Epithelial cell of esophagus (primary cell): ENCODE data around the gene CLTCL1.

Experiments used
- DNase-seq: peaks from one replicate; pipeline ENCODE4 v3.0.0; 2010; ENCODE audit warnings: low read depth
- H3K4me3 ChIP-seq: 2 replicates; pipeline ENCODE4 v1.5.1; 2011; ENCODE audit warnings: mild to moderate bottlenecking, low read length, control low read depth
- CTCF ChIP-seq: IDR thresholded peaks from 2 replicates; pipeline ENCODE4 v1.5.1; 2011; ENCODE audit warnings: low read depth, mild to moderate bottlenecking, low read length, control low read depth, inconsistent platforms; ENCODE audit not compliant: insufficient read depth; ENCODE audit errors: missing control alignments

The CLTCL1 gene

DNA sequence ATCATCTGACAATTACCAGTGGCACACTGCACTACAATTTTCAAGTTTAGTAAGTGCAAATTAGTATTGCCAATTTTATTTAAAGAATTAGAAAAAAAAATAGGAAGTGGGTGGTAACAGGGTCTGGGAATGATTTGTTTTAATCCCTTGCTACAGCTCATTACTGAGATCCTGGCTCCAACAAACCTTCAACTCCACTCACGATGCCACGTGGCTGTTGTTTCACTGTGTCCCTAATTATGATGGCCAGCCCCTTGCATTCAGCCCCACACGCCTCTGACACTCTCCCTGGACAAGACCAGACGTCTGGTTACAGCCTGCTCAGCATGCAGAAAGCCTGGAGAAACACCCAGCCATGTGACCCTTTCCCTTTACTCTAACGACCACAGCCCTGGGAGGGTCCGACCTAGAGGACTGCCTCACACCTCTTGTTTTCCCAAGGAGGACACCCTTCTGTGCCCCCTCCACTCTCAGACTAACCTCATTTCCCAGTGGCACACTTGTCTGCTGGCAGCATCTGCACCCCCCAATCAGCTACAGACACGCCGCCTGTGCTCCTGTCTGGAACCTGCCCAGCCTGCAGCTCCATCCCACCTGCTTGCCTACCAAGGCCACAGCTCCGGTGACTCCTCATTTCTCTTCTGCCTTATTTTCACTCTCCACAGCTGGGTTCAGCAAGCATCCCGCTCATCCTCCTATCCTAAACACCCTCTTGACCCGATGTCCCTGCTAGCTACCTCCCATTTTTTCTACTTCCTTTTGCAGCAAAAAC is 94.5 kb downstream of the CLTCL1 start:
- no peak overlapping the region for H3K4me3 ChIP-seq
- no peak for DNase-seq
- no peak for TF ChIP-seq CTCF

- DNase-seq, result no peak
- TF ChIP-seq CTCF, result no peak
These were observed 95.5 kb downstream of the CLTCL1 start for GRCh38 chr22:19195796-19196731.

GRCh38 chr22:19194766-19195536 is 96.6 kb downstream of the CLTCL1 start:
- no peak for TF ChIP-seq CTCF
- DNase-seq, result peak; percentile 37
- no peak overlapping the region for H3K4me3 ChIP-seq

More at GRCh38 chr22:19195796-19196731, 95.5 kb downstream of the CLTCL1 start:
- H3K4me3 ChIP-seq, result no peak overlapping the region

GRCh38 chr22:19193879-19194278 is 97.6 kb downstream of the CLTCL1 start:
- H3K4me3 ChIP-seq, result no peak overlapping the region
- DNase-seq, result no peak
- no peak for TF ChIP-seq CTCF

DNA sequence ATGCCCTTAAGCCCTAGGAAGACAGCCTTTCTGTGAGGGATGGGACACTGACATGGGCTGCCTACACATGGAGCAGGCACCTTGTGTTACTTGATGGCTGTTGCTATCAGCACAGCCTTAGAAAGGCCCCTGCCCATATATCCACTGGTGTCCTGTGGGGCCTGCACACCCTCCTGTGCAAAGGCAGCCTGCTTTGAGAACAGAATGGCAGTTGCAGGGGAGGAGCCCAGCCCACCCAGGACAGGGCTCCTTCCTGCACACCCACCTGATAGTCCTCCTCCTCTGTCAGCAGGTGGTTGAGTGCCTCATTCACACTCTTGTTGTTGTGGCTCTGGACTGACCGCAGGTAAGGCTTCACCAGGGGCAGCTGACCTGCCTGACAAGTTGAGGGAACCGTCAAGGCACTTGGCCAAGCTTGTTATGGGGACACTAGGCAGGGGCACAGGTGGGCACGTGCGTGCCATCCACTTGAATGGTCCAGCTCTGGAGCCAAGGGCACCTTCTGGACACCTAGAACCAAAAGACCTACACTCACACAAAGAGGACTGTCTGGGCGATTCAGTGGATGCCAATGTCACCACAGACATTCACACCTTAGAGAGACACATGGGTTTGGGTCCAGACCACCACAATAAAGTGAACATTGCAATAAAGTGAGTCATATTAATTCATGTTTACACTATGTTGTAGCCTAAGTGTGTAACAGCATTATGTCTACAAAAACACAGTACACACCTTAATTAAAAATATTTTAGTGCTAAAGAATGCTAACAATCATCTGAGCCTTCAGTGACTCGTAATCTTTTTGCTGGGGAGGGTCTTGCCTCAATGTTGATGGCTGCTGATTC is 103.6 kb downstream of the CLTCL1 start:
- no peak for DNase-seq
- no peak for TF ChIP-seq CTCF
- H3K4me3 ChIP-seq, result no peak overlapping the region

- no peak for TF ChIP-seq CTCF
- DNase-seq, result no peak
- no peak overlapping the region for H3K4me3 ChIP-seq
These were observed 107.1 kb downstream of the CLTCL1 start for GRCh38 chr22:19184276-19184997.
